Loucy (cell line): Measurements from ENCODE around the gene ZC3H18.

Source experiments
- H2AFZ ChIP-seq: fragments of 200-600 bp; sonication (generic); 2 replicates; pipeline ENCODE4 v1.6.0; 2016; ENCODE audit warnings: antibody characterized with exemption, mild to moderate bottlenecking, low read length, moderate library complexity
- H3F3A ChIP-seq: fragments of 200-600 bp; 2 replicates; pipeline ENCODE4 v1.6.0; 2016; ENCODE audit warnings: antibody characterized with exemption, low read depth, mild to moderate bottlenecking
- H3K27me3 ChIP-seq: fragments of 200-600 bp; sonication (generic); 2 replicates; pipeline ENCODE4 v1.6.1; 2014; ENCODE audit warnings: low read length, mild to moderate bottlenecking; ENCODE audit not compliant: insufficient read depth, poor library complexity, severe bottlenecking
- H3K36me3 ChIP-seq: fragments of 200-600 bp; sonication (generic); 2 replicates; pipeline ENCODE4 v1.6.1; 2016; ENCODE audit warnings: low read length; ENCODE audit not compliant: insufficient read depth
- H3K4me1 ChIP-seq: fragments of 200-600 bp; sonication (generic); 2 replicates; pipeline ENCODE4 v1.5.1; 2014; ENCODE audit warnings: low read length, mild to moderate bottlenecking; ENCODE audit not compliant: insufficient read depth, poor library complexity, severe bottlenecking
- H3K4me2 ChIP-seq: fragments of 200-600 bp; sonication (generic); 2 replicates; pipeline ENCODE4 v1.6.0; 2014; ENCODE audit warnings: antibody characterized with exemption, low read length, low read depth, mild to moderate bottlenecking; ENCODE audit not compliant: poor library complexity, severe bottlenecking
- H3K4me3 ChIP-seq: fragments of 200-600 bp; sonication (generic); 2 replicates; pipeline ENCODE4 v1.5.1; 2014; ENCODE audit warnings: low read length, mild to moderate bottlenecking, mixed read lengths; ENCODE audit not compliant: poor library complexity, severe bottlenecking
- H3K79me2 ChIP-seq: fragments of 200-600 bp; sonication (generic); 2 replicates; pipeline ENCODE4 v1.6.1; 2014; ENCODE audit warnings: low read length; ENCODE audit not compliant: insufficient read depth
- H3K9ac ChIP-seq: fragments of 200-600 bp; sonication (generic); 2 replicates; pipeline ENCODE4 v1.6.0; 2014; ENCODE audit warnings: mild to moderate bottlenecking, low read depth, low read length, moderate library complexity; ENCODE audit not compliant: poor library complexity, severe bottlenecking
- H3K9me2 ChIP-seq: fragments of 200-600 bp; sonication (generic); replicated peaks from 2 replicates; pipeline ENCODE4 v1.6.1; 2016; ENCODE audit warnings: low read depth, low read length, mixed read lengths
- H3K9me3 ChIP-seq: fragments of 200-600 bp; sonication (generic); 2 replicates; pipeline ENCODE4 v1.6.1; 2014; ENCODE audit warnings: mild to moderate bottlenecking, antibody characterized with exemption, low read length, low read depth; ENCODE audit not compliant: insufficient read depth
- H4K20me1 ChIP-seq: fragments of 200-600 bp; sonication (generic); 2 replicates; pipeline ENCODE4 v1.6.0; 2014; ENCODE audit warnings: antibody characterized with exemption, low read length, mild to moderate bottlenecking; ENCODE audit not compliant: insufficient read depth, poor library complexity, severe bottlenecking
- CTCF ChIP-seq: fragments of 200-600 bp; sonication (generic); conservative IDR thresholded peaks from 2 replicates; pipeline ENCODE4 v1.5.1; 2014; ENCODE audit warnings: mild to moderate bottlenecking, antibody characterized with exemption, low read length
- EZH2phosphoT487 ChIP-seq: fragments of 200-600 bp; IDR thresholded peaks from 2 replicates; pipeline ENCODE4 v1.6.1; 2018; ENCODE audit warnings: antibody characterized with exemption, mild to moderate bottlenecking, moderate library complexity, borderline replicate concordance

ZC3H18 gene

GRCh38 chr16:88618956-88619667, 48.9 kb downstream of the ZC3H18 start:
- no peak overlapping the region for H3K4me3 ChIP-seq
- H3K9ac ChIP-seq = no peak overlapping the region
- H4K20me1 ChIP-seq = no peaks in the 10 kb centered on the region
- no peaks in the 10 kb centered on the region for H3K79me2 ChIP-seq
- no peaks in the 10 kb centered on the region for H3F3A ChIP-seq
- H3K4me1 ChIP-seq = no peaks in the 10 kb centered on the region
- no peak overlapping the region for H2AFZ ChIP-seq
- H3K4me2 ChIP-seq = no peak overlapping the region
- peaks cover 20% of the 10 kb centered on the region; the same call in 1 of the 2 replicates for H3K36me3 ChIP-seq
- TF ChIP-seq CTCF = no peak
- no peak for TF ChIP-seq EZH2phosphoT487
- no peaks in the 10 kb centered on the region for H3K27me3 ChIP-seq
- H3K9me3 ChIP-seq = no peaks in the 10 kb centered on the region
- H3K9me2 ChIP-seq = no peaks in the 10 kb centered on the region

- no peak overlapping the region for H3K4me3 ChIP-seq
- H3K4me2 ChIP-seq = no peak overlapping the region
- no peaks in the 10 kb centered on the region for H4K20me1 ChIP-seq
- H3K27me3 ChIP-seq = no peaks in the 10 kb centered on the region
- no peaks in the 10 kb centered on the region for H3F3A ChIP-seq
- no peaks in the 10 kb centered on the region for H3K9me2 ChIP-seq
- no peak overlapping the region for H2AFZ ChIP-seq
- no peaks in the 10 kb centered on the region for H3K4me1 ChIP-seq
- no peaks in the 10 kb centered on the region for H3K79me2 ChIP-seq
- H3K9me3 ChIP-seq = no peaks in the 10 kb centered on the region
- peaks cover 28% of the 10 kb centered on the region; the same call in 1 of the 2 replicates for H3K36me3 ChIP-seq
- TF ChIP-seq EZH2phosphoT487 (no peak), CTCF (no peak)
- H3K9ac ChIP-seq = no peak overlapping the region
Measured at GRCh38 chr16:88619859-88620815, 49.9 kb downstream of the ZC3H18 start.

GRCh38 chr16:88622125-88622524, 51.9 kb downstream of the ZC3H18 start:
- no peak for TF ChIP-seq EZH2phosphoT487
- TF ChIP-seq CTCF = no peak
- Histone ChIP-seq H3K4me3 (no peak overlapping the region), H3K79me2 (no peaks in the 10 kb centered on the region), H3K9ac (no peak overlapping the region), H3K4me2 (no peak overlapping the region), H4K20me1 (no peaks in the 10 kb centered on the region), H3K9me3 (no peaks in the 10 kb centered on the region), H3K9me2 (no peaks in the 10 kb centered on the region), H3K36me3 (peaks cover 32% of the 10 kb centered on the region; the same call in 1 of the 2 replicates), H3K4me1 (no peaks in the 10 kb centered on the region), H3K27me3 (no peaks in the 10 kb centered on the region), H3F3A (no peaks in the 10 kb centered on the region), H2AFZ (no peak overlapping the region)
